ENCODE data around the gene UBASH3A. TPM values are rescaled to one million over a fixed set of nuclear protein-coding genes. Genes with fewer than 3 reads are reported as not detected.

UBASH3A gene
- total RNA-seq, 2 experiments from 2014 or later: not detected

DNA sequence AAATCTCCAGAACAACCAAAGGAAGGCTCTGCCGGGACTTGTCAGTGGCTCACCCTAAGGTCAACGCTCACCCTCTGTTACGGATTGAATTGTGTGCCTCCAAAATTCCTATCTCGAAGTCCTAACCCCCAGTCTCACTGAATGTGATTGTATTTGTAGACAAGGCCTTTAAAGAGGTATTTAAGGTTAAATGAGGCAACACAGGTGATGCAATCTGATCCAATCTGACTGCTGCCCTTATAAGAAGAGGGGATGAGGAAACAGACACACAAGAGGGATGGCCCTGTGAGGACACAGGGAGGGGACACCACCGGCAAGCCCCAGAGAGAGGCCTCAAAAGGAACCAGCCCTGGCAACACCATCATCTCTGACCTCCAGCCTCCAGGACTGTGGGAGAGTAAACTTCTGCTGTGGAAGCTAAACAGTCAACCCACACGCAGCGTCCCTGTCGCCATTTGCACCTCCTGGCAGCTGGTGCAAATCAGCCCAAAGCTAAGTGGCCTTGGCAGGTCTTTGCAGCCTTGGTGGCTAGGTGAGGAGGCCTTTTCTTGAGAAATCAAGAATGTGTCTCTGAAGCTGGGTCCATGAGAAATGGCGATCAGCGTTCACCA lies 24.2 kb downstream of the UBASH3A start:
- Histone ChIP-seq H3K4me2 (ENCODE audit: low read length) (no peak overlapping the region), H3K9me3 (ENCODE audit: low read length) (peaks cover 6% of the 10 kb centered on the region), H3K4me1 (ENCODE audit: insufficient read depth, low read length, poor library complexity, severe bottlenecking) (no peaks in the 10 kb centered on the region), H4K20me1 (ENCODE audit: insufficient read depth, low read length) (no peaks in the 10 kb centered on the region), H3K27ac (ENCODE audit: low read depth, low read length, poor library complexity, severe bottlenecking) (no peak overlapping the region), H3K36me3 (ENCODE audit: insufficient read depth, low read length) (no peaks in the 10 kb centered on the region), H3K79me2 (ENCODE audit: insufficient read depth, low read depth, low read length) (no peaks in the 10 kb centered on the region), H3K9me2 (ENCODE audit: insufficient read depth, low read length) (no peaks in the 10 kb centered on the region), H2AFZ (ENCODE audit: low read length) (no peak overlapping the region), H3K4me3 (ENCODE audit: low read depth, low read length, poor library complexity, severe bottlenecking) (no peak overlapping the region)
- POLR2A ChIA-PET: no interaction called here
- CTCF ChIA-PET (ENCODE audit: unreplicated experiment): interaction anchor here (0.6 kb wide), 1 partner anchor 108 kb away, joined by 3 read pairs; no protein-coding TSS in a partner anchor
- no peak for DNase-seq (ENCODE audit: low spot score)
- TF ChIP-seq CTCF (conservative IDR thresholded peaks at IDR 0.05; ENCODE audit: low read length) (no peak), EZH2phosphoT487 (IDR thresholded peaks at IDR 0.05; ENCODE audit: borderline replicate concordance, low read depth, low read length) (no peak)
- BruUV-seq (replicated peaks): no TSS peak
- intact Hi-C loops (cut with micrococcal nuclease; ENCODE audit: unreplicated experiment): no loop called here

DNA sequence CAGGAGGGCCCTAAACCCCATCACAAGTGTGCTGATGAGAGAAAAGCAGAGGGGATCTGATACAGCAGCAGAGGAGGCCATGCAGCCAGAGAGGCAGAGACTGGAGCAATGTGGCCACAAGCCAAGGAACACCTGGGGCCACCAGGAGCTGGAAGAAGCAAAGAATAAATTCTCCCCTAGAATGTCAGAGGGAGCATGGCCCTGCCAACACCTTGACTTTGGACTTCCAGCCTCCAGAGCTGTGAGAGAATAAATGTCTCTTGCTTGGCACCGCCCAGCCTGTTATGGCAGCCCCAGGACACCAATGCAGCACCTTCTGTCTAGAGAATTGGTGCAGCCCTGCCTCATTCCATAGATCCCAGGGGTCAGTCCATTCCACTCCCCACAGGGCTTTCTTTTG lies 25.3 kb downstream of the UBASH3A start:
- no peak overlapping the region for H3K4me3 ChIP-seq (ENCODE audit: low read depth, low read length, poor library complexity, severe bottlenecking)
- no peak for DNase-seq (ENCODE audit: low spot score)
- H4K20me1 ChIP-seq (ENCODE audit: insufficient read depth, low read length): no peaks in the 10 kb centered on the region
- H2AFZ ChIP-seq (ENCODE audit: low read length): no peak overlapping the region
- H3K9me2 ChIP-seq (ENCODE audit: insufficient read depth, low read length): no peaks in the 10 kb centered on the region
- H3K4me1 ChIP-seq (ENCODE audit: insufficient read depth, low read length, poor library complexity, severe bottlenecking): no peaks in the 10 kb centered on the region
- no peaks in the 10 kb centered on the region for H3K36me3 ChIP-seq (ENCODE audit: insufficient read depth, low read length)
- BruUV-seq (replicated peaks): no TSS peak
- POLR2A ChIA-PET: no interaction called here
- TF ChIP-seq EZH2phosphoT487 (IDR thresholded peaks at IDR 0.05; ENCODE audit: borderline replicate concordance, low read depth, low read length) (no peak), CTCF (conservative IDR thresholded peaks at IDR 0.05; ENCODE audit: low read length) (no peak)
- peaks cover 7% of the 10 kb centered on the region for H3K9me3 ChIP-seq (ENCODE audit: low read length)
- CTCF ChIA-PET (ENCODE audit: unreplicated experiment): no interaction called here
- no peak overlapping the region for H3K4me2 ChIP-seq (ENCODE audit: low read length)
- intact Hi-C loops (cut with micrococcal nuclease; ENCODE audit: unreplicated experiment): no loop called here
- no peaks in the 10 kb centered on the region for H3K79me2 ChIP-seq (ENCODE audit: insufficient read depth, low read depth, low read length)
- no peak overlapping the region for H3K27ac ChIP-seq (ENCODE audit: low read depth, low read length, poor library complexity, severe bottlenecking)

GRCh38 chr21:42429856-42430255 lies 26.2 kb downstream of the UBASH3A start:
- H4K20me1 ChIP-seq (ENCODE audit: insufficient read depth, low read length): no peaks in the 10 kb centered on the region
- no peak for DNase-seq (ENCODE audit: low spot score)
- H3K79me2 ChIP-seq (ENCODE audit: insufficient read depth, low read depth, low read length): no peaks in the 10 kb centered on the region
- H3K4me2 ChIP-seq (ENCODE audit: low read length): no peak overlapping the region
- intact Hi-C loops (cut with micrococcal nuclease; ENCODE audit: unreplicated experiment): no loop called here
- CTCF ChIA-PET (ENCODE audit: unreplicated experiment): no interaction called here
- POLR2A ChIA-PET: no interaction called here
- TF ChIP-seq CTCF (conservative IDR thresholded peaks at IDR 0.05; ENCODE audit: low read length) (no peak), EZH2phosphoT487 (IDR thresholded peaks at IDR 0.05; ENCODE audit: borderline replicate concordance, low read depth, low read length) (no peak)
- no peak overlapping the region for H3K4me3 ChIP-seq (ENCODE audit: low read depth, low read length, poor library complexity, severe bottlenecking)
- H3K36me3 ChIP-seq (ENCODE audit: insufficient read depth, low read length): no peaks in the 10 kb centered on the region
- no peak overlapping the region for H2AFZ ChIP-seq (ENCODE audit: low read length)
- H3K27ac ChIP-seq (ENCODE audit: low read depth, low read length, poor library complexity, severe bottlenecking): no peak overlapping the region
- H3K9me3 ChIP-seq (ENCODE audit: low read length): peaks cover 7% of the 10 kb centered on the region
- no peaks in the 10 kb centered on the region for H3K4me1 ChIP-seq (ENCODE audit: insufficient read depth, low read length, poor library complexity, severe bottlenecking)
- BruUV-seq (replicated peaks): no TSS peak
- H3K9me2 ChIP-seq (ENCODE audit: insufficient read depth, low read length): no peaks in the 10 kb centered on the region
